HS-5 (cell line): ENCODE measurements around the gene AGR3.

Source experiments
- DNase-seq: peaks from one replicate; pipeline ENCODE4 v3.0.0-alpha.2; 2012; ENCODE audit warnings: low read depth

The AGR3 gene

GRCh38 chr7:16833373-16833772, 48.4 kb downstream of the AGR3 start:
- no peak for DNase-seq

GRCh38 chr7:16826060-16826459, 55.7 kb downstream of the AGR3 start:
- no peak for DNase-seq

- no peak for DNase-seq
These were observed 59.8 kb downstream of the AGR3 start for GRCh38 chr7:16822029-16822428.

GRCh38 chr7:16818732-16819131, 63.1 kb downstream of the AGR3 start:
- DNase-seq, result no peak

- DNase-seq, result no peak
These were observed 64.2 kb downstream of the AGR3 start for GRCh38 chr7:16817536-16817935.

- DNase-seq, result no peak
These were observed 65.0 kb downstream of the AGR3 start for GRCh38 chr7:16816824-16817223.

- DNase-seq, result no peak
These were observed 66.8 kb downstream of the AGR3 start for GRCh38 chr7:16815001-16815400.

GRCh38 chr7:16813232-16813616, 68.6 kb downstream of the AGR3 start:
- no peak for DNase-seq

- DNase-seq, result no peak
These were observed 69.1 kb downstream of the AGR3 start for GRCh38 chr7:16812542-16813231.

GRCh38 chr7:16811551-16811950, 70.2 kb downstream of the AGR3 start:
- no peak for DNase-seq

GRCh38 chr7:16810573-16810972, 71.2 kb downstream of the AGR3 start:
- no peak for DNase-seq

GRCh38 chr7:16810112-16810511, 71.7 kb downstream of the AGR3 start:
- no peak for DNase-seq
